Brain pericyte (primary cell): ENCODE results near the gene SPATA31A1.
"Not testable (repeated sequence)": the region's sequence is repeated elsewhere in the genome, so short reads cannot be mapped to it uniquely, and the experiment has no call there.

Experiments used
- DNase-seq: peaks from one replicate; pipeline ENCODE4 v3.0.0-alpha.2; 2012; ENCODE audit warnings: low read depth, low spot score

The SPATA31A1 gene

DNA sequence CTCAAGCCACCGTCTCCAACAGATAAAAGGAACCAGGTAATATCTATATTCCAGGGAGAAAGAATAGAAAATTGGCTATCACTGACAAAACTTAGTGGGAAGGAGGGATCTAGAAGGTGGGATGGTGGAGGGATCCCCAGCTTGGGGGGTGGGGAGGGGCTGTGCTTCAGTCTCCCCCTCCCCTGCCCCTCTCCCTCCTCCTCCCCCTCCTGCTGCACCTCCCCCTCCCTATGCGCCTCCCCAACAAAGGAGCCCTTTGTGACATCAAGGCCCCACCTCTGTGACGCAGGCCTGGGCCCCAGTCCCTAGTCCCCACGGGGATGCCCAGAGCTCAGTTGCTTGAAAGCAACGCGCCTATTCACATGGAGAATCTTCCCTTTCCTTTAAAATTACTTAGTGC is at the start of gene SPATA31A1:
Gene SPATA31A1, plus strand, starts transcription at position 301 of the 400 bp plus-strand sequence. Its CDS starts 62 bp downstream, at position 363.
- not testable (repeated sequence) for DNase-seq

DNA sequence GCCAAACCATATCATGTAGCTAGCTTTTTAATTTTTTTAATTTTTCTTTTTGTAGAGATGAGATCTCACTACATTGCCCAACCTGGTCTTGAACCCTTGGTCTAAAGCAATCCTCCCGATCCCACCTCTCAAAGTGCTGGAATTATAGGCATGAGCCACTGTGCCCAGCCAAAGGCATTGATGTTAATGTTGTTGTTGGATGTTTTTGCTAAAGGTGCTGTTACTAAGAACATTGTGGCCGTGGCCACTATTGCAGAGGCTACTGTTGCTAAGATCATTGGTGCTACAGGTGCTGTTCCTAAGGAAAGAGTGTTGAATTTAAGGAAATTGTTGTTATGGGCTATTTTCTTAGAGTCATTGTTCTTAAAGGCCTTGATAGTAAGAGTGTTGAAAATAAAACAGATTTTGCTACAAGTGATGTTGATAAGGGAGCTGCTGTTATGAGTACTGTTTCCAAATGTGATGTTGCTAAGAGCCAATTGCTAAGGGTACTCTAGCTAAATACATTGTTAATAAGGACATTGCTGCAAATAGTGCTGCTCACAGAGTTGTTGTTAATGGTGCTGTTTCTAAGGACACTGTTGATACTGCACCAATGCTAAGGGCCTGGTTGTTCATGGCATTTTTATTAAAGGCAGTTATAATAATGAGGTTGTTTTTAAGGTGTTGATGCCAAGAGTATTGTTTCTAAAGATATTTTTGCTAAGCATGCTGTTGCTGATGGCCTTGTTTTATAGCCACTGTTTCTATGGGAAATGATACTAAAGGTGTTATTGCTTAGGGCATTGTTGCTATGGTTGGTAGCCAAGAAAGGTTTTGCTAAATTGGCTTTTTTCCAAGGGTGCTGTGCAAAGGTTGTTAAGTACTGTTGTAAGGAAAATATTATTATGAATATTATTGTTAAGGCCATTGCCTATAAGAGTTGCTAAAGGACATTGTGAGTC is 52.1 kb downstream of the SPATA31A1 start:
- DNase-seq, result not testable (repeated sequence)

DNA sequence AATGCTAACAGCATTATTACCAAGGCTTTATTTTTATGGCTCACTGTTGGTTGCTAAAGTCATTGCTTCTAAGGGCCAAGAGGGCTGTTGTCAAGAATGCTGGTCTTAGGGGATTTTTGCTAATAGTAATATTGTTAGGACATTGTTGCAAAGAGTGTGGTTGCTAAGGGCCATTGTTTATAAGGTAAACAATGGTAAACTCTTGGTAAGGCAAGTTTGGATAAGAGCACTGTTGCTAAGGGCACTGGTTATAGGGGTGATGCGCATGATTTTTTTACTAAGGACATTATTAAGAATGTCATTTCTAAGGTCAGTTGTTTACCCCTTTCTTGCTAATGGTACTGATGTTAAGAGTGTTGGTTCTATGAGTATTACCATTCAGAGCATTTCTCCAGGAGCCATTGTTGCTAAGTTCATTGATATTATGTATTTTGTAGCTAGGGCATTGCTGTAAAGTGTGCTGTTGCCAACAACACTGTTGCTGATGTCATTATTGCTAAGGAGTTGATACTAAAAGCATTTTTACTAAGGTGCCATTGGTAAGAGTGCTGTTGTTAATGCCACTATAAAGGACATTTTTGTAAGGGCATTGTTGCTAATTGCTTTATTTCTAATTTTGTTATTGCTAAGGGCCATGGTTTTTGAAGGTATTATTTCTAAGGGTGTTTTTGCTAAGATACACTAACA is 55.9 kb downstream of the SPATA31A1 start:
- not testable (repeated sequence) for DNase-seq
